Choroid plexus epithelial cell (primary cell): ENCODE results near the gene RBBP8NL.
A peak's percentile ranks its signal among the peaks of the same experiment; 100 is the strongest.

Source experiments
- DNase-seq: peaks from one replicate; pipeline ENCODE4 v3.0.0-alpha.2; 2010; ENCODE audit warnings: low read depth
- H3K4me3 ChIP-seq: 2 replicates; pipeline ENCODE4 v1.5.1; 2011; ENCODE audit warnings: low read depth, mild to moderate bottlenecking, control low read depth, low read length, moderate library complexity
- TF ChIP-seq, protein P1 (sequence below): conservative IDR thresholded peaks from 2 replicates; pipeline ENCODE4 v1.5.1; 2011; ENCODE audit warnings: low read depth, mild to moderate bottlenecking, control low read depth, inconsistent platforms, low read length, moderate library complexity

The RBBP8NL gene

DNA sequence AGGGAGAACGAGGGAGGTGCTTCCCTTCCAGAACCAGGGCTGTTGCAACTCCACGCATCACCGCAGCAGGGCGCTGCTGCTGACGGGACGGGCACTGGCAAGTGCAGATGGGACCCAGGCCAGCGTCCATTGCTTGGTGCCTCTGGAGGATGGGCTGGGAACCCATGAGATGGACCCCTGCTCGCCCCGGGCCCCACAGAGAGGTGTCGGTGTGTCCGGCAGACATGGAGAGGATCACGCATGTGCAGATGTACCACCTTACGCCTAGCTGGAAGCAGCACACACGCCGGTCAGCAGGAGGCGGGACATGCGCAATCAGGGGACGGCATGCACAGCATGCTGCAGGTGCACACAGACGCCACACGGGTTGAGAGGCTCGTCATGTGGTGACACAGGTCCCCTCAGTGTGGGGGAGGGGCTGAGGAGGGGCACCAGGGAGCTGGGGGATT is 26.0 kb downstream of the RBBP8NL start:
- TF ChIP-seq, protein P1, sequence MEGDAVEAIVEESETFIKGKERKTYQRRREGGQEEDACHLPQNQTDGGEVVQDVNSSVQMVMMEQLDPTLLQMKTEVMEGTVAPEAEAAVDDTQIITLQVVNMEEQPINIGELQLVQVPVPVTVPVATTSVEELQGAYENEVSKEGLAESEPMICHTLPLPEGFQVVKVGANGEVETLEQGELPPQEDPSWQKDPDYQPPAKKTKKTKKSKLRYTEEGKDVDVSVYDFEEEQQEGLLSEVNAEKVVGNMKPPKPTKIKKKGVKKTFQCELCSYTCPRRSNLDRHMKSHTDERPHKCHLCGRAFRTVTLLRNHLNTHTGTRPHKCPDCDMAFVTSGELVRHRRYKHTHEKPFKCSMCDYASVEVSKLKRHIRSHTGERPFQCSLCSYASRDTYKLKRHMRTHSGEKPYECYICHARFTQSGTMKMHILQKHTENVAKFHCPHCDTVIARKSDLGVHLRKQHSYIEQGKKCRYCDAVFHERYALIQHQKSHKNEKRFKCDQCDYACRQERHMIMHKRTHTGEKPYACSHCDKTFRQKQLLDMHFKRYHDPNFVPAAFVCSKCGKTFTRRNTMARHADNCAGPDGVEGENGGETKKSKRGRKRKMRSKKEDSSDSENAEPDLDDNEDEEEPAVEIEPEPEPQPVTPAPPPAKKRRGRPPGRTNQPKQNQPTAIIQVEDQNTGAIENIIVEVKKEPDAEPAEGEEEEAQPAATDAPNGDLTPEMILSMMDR = peak; percentile 34
- no peak for DNase-seq
- no peak overlapping the region for H3K4me3 ChIP-seq

DNA sequence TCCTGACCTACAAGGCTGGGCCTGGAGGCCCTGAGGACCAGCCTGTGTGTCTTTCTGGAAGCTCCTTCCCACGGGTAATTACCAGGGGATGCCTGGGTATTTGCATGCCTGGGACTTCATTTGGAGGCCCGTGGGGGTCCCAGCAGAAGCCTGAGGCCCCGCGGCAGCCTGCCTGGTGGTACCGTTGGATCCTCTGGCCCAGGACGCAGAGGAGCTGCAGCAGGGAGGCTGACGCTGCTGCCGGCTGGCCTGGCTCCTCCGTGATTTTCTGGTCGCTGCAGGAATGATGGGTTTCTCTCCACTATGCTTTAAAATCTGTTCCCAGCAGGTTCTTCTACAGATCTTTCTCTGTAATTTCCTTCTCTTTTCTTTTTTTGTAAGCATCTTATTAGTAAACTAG is 26.8 kb downstream of the RBBP8NL start:
- no peak for DNase-seq
- H3K4me3 ChIP-seq = no peak overlapping the region
- TF ChIP-seq, protein P1 = no peak

DNA sequence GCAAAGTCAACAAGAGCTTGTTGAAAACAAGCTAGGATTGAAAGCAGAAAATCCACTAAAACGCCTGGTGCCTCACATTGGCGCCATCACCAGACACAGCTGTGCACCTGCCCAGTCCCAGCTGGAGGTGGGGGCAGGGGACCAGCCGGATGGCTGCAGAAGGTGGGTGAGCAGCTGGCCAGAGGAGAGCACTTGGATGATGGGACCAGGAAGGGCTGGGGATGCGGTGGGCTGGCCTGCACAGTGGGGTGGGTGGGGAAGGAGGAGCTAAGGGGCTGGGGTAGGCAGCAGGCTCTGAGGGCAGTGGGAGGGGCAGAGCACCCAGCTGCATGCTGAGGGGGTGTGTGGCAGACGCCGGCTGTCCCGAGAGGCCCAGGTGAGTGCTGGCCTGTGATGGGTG is 27.3 kb downstream of the RBBP8NL start:
- TF ChIP-seq, protein P1 = no peak
- no peak for DNase-seq
- no peak overlapping the region for H3K4me3 ChIP-seq

DNA sequence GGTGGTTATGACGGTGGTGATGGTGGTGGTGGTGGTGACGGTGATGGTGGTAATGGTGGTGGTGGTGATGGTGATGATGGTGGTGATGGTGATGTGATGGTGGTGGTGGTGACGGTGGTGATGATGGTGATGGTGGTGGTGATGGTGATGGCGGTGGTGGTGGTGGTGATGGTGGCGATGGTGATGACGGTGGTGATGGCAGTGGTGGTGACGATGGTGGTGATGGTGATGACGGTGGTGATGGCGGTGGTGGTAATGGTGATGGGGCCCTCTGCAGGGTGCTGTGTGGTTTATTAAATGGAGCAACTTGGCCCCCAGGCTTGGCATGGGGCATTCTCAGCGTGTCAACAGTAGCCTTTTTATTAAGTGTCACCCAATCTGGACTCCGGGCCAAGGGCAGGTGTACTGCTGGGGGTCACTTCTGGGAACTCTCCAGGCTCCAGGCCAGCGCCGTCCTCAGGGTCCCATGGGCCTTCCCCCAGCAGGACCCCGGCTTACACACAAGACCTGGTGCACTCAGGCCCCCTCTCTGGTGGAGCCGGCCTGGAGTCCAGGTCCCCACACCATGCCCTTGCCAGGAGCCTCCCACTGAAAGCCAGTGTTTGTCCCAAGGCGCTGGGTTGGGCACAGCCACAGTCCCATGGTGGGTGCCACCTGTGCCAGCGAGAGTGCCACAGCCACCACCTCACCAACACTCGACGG is 29.1 kb downstream of the RBBP8NL start:
- TF ChIP-seq, protein P1 = no peak
- DNase-seq = no peak
- H3K4me3 ChIP-seq = no peak overlapping the region

DNA sequence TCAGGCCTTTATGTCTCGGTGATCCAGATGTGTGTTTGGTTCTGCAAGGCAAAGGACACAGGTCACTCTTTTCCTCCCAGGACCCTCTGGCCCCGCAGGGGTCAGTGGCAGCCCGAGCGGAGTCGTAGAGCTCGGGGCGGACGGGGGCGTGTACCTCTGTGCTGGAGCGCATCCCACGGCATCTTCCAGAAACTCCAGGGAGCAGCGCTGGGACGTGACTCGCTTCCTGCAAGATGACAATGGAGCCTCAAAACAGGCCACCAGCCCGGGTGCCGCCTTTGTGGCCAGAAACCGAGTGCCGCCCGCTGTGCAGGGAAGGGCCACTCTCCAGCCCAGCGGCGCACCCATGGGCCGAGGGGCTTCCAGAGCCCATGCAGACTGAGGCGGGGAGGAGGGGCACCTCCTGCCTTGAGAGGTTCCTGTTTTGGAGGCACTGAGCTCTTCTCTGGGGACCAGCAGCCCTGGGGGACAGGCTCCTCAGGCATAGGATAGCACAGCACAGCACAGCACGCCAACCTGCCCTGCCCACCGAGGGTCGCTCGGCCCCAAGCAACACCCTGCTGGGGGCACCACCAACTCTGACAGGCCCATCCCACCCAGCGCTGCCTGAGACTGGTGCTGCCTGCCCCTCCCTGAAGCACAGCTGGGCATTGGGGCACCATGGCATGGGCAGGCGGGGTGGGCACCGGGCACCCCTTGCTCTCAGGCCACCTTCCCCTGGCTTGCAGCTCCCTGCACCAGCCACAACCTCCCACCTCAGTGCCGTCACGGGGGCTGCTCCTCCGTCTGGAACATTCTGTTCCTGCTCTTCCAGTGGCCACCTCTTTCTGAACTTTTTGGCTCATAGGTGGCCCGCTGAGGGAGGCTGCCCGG is 30.7 kb downstream of the RBBP8NL start:
- TF ChIP-seq, protein P1 = no peak
- DNase-seq = no peak
- H3K4me3 ChIP-seq = no peak overlapping the region

DNA sequence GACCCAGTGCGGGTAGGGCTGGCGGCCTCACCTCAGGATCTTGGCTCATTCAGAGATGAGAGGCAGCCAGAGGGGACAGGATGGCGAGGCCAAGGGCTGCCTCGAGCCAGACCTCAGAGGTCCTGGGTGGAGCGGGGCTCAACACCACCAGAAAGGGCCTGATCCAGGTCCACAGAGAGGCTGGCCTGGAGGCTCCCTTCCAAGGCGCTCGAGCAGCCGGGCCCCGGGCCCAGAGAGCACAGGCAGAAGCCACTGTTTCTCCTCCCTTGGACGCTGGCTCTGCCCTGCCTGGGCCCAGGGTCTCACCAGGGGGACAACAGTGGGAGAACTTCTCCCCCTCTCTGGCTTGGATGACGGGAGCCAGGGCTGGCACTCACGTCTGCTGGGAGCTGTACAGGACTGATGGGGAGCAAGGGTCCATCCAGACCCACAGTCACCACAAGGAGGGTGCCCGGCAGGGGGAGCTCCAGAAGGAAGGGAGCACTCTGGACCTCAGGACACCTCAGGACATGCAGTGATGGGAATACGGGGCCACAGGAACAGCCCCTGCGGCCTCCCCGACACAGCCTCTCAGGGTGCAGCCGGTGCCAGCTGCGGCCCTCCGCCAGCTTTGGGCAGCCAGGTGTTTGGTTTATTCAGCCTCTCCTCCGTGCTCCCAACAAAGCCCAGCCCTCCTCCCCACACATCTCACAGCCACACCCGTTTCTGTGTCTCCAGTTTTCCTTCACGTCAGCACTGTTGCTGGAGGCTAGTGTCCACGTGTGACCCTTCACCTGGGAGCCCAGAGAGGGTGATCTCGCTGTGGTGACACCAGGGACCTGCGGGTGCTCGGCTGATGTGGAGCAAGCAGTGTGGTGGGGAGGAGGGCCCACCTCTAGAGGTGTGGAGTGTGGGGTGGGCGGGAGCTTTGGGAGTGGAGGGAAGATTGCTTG is 31.8 kb downstream of the RBBP8NL start:
- no peak overlapping the region for H3K4me3 ChIP-seq
- TF ChIP-seq, protein P1 = peak; percentile 3
- DNase-seq = no peak
